ENCODE results near the gene DHX30.

GRCh38 chr3:47794544-47794943 lies 8.4 kb upstream of the DHX30 start:
- TF ChIP-seq SUZ12 (IDR thresholded peaks at IDR 0.05; ENCODE audit: extremely low read depth, insufficient read depth, insufficient read length) = no peak
- no peak for TF ChIP-seq YY1 (IDR thresholded peaks at IDR 0.05; ENCODE audit: insufficient read depth, insufficient read length)
- TF ChIP-seq ZNF274 (IDR thresholded peaks at IDR 0.05; ENCODE audit: low read depth, low read length) = no peak
